HuH-7 (cell line): ENCODE results near the gene GNAI2.
"Not testable (repeated sequence)": the region's sequence is repeated elsewhere in the genome, so short reads cannot be mapped to it uniquely, and the experiment has no call there.

Experiments used
- DNase-seq: peaks from one replicate; pipeline ENCODE4 v3.0.0; 2011; ENCODE audit warnings: low spot score

GNAI2 gene

DNA sequence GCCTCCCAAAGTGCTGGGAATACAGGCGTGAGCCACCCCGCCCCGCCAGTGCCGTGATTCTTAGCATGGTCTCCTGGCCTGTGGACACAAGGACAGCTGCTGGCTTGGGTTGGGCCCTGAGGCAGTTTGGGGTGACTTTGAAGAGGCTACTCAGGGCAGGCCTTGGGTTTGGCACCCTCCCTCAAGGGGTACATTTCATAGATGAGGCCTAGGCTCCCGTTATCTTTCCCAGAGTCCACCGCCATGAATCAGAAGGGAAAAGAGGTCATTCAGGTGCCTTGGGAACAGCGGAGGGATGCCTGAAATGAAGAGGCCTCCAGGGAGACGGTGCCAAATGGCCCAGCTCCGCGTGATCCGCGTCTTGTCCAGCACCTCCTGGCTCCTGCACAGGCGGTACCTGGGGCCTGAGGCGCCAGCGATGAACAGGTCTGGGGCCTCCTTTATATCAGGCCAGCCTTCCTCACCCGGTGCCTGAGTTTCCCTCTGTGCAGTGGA is 9.3 kb downstream of the GNAI2 start:
- no peak for DNase-seq

DNA sequence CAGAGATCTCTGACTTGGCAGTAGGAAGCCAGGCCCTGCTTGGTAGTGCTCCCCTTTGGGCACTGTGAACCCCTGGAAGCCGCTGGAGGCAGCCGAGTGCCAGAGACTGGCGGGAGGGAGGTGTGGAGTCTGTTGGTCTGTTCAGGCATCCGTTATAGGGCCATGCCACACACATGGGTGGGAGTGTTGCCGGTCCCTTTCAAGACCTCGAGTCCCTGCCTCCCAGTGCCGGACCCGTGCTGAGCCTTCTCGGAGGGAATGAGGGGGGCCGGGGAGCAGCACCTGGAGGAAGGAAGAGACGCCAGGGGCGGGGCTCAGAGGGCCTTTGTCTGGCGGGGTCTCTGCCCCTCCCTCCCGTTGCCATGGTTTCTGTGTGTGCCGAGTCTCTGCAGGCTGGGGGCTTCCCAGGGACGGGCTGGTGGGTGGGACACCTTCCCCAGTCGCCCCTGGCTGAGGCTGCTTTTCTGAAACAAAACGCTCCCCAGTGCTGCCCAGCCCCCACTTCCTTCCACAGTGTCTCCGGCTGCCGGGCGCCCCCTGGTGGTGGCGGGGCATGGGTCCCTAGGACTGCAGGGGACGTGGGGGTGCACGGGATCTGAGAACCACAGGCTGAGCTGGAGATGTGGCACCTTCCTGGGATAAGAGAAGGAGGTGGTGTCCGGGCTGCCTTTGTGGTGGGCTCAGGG is 10.0 kb downstream of the GNAI2 start:
- peak; percentile 88 for DNase-seq

DNA sequence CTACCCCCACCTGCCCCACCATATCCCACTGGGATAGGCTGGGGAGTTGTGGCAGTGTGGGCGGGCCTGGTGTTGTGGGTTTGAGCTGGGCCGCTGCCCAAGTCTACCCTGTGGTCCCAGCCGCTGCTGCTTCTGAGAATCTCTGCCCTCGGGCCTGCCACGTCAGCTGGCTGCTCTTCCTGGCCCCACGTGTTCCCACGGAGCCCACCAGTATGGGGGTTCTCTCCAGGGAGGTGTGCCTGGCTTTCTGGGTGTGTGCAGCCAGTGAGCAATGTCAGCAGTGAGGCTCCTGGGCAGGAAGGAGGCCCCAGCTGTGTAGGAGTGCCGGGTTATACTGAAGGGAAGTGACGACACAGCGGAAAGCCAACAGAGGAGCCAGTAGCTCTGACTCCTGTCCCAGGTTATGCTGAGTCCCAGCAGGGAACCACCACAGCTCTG is 10.5 kb downstream of the GNAI2 start:
- DNase-seq = no peak

DNA sequence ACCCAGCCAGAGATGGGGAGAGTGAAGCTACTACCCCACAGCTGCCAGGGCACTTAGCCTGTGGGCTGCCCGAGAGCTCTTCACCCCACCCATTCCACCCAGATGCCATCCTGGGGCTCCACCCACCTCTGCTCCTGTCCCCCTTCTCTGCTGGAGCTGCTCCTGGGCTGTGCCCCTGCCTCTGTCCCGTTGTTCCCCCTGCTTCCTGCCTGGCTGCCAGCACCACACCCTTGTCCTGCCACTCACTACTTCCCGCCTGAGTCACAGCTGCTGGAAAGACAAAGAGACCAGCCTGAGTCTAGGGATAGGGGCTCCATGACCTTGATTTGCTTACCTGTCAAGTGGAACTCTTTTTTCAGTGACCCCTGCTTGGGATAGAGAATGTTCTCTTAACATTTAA is 12.4 kb downstream of the GNAI2 start:
- DNase-seq = no peak

DNA sequence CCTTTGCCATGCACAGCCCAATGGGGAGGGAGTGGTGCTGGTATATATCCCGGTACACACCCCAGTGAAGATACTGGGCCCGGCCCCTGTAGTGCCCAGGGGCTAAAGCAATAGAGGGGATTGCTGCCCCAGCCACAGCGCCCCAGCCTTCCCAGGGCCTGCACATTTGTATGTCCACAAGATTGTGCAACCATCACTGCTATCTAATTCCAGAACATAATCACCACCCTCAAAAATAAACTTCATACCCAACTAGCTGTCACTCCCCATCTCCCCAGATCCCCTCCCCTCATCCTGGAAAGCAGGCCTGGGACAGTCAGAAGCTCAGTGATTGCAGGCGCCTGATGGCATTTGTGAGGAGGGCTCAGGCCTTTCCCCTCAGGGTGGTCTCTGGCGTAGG is 13.5 kb downstream of the GNAI2 start:
- DNase-seq = no peak

DNA sequence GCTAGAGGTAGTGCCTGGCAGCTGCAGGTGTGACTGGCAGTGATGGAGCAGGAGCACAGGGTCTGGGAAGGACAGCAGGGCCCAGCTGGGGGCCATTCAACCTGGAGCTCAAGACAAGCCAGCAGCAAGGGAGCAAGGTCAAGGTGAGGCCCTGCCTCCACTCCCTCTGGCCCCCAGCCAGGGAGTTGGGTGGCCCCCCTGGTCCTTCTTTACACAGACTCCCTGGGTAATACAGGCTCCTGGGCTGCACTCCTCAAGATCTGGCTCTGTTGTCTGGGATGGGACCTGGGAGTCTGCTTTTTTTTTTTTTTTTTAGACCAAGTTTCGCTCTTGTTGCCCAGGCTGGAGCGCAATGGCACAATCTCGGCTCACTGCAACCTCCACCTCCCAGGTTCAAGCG is 14.5 kb downstream of the GNAI2 start:
- DNase-seq = no peak

DNA sequence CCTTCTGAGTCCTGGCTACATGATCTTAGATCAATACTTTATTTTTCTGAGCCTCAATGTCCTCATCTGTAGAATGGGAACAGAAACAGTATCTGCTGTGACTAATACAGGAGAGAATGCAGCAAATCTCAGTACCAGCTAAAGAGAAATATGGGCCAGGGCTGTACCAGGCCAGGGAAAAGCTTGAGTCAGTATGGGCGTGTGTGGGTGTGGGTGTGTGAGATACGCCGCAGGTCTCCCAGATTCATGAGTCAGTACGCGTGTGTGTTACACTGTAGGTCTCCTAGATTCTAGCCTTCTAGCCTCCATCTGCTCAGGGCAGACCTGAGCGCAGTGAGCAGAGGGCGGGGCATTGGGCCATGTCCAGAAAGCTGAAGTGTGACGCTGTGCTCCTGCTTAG is 15.2 kb downstream of the GNAI2 start:
- DNase-seq = no peak

DNA sequence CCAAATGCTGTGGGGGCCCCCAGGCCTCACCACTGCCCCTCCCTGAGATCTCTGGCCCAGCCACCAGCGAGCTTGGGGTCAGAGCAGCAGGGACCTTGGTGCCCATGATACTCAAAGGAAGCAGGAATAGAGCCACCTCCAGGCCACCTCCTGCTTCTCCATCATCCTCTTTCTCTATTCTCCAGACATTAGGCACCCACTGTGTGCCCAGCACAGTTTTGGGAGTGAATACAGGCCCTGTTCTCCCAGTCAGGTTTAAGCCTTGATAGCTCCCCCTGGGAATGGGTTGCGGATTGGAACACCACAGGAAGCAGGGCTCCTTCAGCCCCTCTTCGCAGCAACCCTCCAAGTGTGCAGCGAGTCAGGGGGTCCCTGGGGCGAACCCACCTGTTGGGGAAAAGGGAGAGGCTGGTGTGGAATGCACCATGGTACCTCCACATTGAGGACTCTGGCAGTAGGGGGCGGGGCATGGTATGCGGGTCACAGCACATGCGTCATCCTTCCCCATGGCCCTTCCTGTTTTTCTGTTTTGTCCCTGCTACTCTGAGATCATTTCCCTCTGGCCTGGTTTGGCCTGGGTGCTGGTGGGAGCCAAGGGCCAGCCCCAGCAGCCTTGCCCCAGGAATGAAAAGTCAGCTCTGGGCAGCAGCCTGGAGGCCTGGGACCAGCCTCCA is 18.7 kb downstream of the GNAI2 start:
- no peak for DNase-seq

DNA sequence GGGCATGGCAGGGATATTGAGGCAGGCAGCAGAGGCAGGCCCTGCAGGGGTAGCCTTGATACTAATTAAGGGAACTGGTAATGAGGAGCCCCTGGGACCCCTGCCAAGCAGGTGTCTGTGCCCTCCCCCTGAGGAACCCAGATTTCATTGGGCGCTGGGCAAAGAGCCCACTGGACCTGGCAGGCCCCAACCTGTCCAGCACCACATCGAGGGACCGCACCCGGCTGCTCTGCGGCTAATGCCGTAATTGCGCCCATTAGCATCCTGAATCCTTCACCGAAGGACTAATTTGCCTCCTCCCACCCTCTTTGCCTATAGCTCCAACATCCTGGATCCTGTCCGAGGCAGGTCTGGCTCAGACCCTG is 19.2 kb downstream of the GNAI2 start:
- DNase-seq = no peak

DNA sequence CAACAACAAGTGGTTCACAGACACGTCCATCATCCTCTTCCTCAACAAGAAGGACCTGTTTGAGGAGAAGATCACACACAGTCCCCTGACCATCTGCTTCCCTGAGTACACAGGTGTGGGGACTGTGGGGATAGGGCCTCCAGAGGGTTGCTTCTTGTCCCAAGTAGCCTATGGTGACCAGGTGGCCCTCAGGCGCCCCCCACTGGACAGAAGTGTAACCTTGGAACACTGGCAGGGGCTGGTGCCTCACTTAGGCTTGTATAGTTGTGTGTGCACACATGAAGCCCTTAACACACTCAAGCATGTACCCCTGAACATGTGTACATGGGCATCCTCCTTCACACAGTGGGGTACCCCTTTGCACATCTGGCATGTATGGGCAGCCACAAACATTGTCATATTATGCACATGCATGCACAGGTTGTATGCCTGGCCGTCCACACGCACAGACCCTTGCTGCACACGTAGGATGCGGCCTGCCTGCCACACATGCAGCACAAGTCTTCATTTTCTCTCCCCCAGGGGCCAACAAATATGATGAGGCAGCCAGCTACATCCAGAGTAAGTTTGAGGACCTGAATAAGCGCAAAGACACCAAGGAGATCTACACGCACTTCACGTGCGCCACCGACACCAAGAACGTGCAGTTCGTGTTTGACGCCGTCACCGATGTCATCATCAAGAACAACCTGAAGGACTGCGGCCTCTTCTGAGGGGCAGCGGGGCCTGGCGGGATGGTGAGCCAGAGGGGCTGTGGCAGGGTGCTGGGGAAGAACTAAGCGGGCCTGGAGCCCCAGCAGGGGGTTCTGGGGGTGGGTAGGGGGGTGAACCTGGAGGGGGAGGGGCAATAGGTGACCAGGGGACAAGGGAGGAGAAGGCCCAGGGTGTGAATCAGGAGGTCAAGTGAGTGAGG is 21.2 kb downstream of the GNAI2 start:
- DNase-seq = peak; percentile 74

DNA sequence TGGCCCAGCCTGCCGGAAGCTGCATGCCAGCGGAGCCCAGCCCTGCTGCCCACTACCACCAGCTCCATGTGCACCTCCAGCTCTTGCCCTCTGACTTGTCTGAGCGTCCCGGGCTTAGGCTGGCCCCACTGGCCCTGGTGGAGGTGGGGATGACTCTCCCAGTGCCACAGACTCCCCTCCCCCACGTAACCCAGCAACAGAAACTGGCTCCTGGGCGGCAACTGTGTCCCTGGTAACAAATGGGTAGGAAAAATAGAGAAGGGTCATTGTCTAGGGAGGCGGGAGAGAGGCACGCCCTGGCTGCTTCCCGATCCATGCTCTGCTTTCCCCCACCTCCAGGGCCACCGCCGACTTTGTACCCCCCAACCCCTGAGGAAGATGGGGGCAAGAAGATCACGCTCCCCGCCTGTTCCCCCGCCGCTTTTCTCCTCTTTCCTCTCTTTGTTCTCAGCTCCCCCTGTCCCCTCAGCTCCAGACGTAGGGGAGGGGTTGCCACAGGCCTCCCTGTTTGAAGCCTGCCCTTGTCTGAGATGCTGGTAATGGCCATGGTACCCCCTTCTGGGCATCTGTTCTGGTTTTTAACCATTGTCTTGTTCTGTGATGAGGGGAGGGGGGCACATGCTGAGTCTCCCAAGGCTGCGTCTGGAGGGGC is 22.2 kb downstream of the GNAI2 start:
- no peak for DNase-seq

DNA sequence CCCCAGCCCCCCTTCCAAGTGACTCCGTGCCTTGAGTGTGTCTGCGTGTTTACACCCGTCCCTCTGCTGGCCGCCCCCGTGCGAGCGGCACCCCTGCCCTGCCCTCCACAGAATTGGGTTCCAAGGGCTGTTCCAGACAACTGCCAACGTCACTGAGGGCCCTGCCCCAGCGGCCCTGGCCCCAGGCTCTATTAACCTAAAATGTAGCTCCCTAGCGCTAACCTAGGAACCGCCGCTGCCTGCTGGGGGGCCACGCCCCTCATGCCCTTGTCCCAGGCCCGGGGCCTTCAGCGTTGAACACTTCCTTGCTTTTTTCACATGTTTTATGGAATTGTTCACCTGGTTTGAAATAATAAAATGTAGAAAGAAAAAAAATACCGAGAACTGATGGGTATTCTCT is 23.0 kb downstream of the GNAI2 start:
- DNase-seq = no peak

DNA sequence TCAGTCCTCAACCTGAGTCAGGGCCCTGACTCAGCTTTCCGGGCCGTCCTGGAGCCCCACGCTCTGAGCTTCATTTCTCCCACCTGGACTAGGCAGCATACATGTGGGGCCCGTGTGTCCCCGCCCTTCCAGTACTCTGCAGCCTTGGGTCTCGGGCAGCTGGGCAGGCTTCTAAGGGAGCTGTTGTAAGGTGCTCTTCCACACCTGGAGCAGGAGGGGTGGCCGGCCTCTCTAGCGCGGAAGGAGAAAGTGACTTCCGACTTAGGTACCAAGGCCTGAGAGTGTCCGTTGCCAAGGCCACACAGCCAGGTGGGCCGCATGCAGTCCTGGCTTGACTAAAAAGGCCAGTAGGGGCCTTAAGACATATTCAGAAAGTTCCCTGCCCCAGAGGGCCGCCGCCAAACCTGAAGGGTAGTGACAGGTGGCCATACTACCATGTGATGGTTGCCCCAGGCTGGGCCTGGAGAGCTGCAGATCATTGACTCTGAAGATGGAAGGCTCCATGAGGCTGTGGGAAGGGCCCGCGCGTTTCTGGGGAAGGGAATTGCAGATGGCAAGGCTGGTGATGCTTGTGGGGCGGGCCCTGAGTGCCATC is 23.5 kb downstream of the GNAI2 start:
- DNase-seq = no peak

DNA sequence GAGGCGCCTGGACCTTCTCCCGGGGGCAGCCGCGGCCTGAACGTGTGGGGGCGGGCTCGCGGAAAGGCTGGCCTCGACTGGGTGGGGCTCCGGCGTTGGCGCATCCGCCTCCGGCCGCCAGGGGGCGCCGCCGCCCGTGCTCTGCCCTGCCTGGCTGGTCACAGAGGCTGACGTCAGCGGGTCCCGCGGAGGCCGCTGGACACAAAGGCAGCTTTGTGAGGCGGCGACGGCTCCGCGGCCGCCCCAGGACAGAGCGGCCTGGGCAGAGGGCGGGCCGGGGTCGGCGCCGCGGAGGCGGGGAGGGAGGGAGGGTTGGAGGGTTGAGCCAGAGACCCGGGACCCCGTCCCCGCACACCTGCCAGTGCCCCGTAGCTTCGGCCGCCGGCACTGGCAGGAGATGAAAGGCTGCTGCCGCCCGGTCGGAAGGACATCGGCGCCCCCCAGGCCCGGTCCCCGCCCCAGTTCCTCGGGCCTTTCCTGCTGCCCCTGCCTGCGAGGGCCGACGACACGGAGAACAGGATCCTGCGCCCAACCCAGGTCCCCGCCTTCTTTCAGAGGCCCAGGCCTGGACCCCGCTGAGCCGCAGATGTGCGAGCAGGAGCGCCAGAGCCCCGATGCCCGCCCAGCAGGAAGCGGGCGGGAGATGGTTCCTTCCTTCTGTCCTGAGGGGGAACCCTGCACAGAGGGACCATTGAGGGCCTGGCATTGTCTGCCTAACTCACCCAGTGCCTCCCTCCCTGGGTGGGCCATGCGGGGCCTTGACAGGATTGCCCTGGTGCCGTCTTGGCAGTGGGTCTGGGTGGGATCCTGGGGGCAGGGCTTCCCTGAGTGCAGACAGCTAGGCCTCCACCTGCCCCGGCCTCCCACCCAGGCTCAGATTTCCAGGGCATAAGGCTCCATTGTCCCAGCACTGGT is 24.3 kb downstream of the GNAI2 start:
- DNase-seq = peak; percentile 94

DNA sequence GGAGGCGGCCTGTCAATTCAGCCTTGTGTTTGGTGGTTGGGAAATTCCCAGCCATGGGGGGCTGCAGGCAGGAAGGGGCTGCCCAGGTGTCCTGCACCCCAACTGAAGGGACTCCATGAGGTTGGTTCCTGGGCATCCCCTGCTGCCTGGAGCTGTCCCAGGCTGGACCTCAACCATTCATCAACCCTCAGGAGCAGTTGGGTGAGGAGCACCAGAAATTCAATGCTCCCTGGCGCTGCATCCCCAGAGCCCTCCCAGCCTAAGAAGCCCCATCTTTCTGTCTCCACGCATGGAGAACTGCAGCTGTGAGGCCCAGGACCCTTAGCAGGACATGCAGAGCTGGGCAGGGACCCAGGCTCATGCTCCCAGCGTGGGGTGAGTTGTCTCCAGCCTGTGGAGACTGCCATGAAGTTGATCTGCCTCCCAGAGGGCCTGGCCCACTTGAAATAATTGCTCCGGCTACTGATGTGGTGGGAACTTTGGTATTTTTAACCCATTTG is 25.0 kb downstream of the GNAI2 start:
- DNase-seq = no peak

DNA sequence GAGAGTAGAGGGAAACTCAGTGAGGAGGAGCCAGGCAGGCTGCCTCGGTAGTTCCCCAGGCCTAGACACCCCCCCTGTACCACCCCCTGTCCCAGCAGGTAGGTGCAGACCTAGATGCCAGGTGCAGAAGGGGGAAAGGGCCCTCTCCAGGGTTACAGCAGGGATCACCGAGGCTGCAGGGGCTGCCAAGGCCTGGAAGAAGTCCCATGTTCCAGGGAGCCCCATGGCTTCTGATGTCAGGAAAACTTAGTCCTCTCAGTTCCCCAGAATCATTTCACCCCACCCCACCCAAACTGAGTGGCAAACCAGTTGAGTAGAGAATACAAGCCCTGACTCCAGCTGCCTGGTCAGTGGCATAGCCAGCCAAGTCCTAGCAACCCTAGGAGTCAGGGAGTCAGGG is 25.5 kb downstream of the GNAI2 start:
- DNase-seq = no peak

DNA sequence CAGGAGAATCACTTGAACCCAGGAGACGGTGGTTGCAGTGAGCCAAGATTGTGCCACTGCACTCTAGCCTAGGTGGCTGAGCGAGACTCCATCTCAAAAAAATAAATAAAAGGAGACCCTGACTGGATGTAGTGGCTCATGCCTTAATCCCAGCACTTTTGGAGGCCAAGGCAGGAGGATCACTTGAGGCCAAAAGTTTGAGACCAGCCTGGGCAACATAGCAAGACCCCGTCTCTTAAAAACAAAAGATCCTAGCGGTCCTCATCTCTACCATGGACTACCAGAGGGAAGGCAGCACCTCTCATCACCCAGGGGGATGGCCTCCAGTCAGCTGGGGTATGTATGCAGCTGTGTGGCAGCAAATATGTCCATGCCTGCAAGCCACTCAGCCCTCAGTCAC is 26.2 kb downstream of the GNAI2 start:
- DNase-seq = not testable (repeated sequence)

DNA sequence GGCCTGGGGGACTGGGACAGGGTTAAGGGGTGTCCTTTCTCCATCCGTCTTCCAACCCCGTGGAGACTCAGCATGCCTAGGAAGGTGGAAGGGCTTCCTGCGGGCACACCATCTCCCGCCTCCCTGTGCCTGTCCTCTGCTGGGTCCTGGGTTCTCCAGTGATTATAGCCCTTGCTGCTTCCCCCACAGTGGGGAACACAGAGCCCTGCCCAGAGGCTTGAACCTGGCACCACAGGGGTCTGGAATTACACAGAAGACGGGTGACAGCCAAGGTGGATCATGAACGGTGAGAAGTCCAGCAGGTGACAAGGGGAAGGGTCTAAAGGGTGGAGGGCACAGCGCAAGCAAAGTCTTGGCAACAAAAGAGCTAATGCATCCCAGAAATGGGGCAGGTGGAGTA is 26.8 kb downstream of the GNAI2 start:
- no peak for DNase-seq

DNA sequence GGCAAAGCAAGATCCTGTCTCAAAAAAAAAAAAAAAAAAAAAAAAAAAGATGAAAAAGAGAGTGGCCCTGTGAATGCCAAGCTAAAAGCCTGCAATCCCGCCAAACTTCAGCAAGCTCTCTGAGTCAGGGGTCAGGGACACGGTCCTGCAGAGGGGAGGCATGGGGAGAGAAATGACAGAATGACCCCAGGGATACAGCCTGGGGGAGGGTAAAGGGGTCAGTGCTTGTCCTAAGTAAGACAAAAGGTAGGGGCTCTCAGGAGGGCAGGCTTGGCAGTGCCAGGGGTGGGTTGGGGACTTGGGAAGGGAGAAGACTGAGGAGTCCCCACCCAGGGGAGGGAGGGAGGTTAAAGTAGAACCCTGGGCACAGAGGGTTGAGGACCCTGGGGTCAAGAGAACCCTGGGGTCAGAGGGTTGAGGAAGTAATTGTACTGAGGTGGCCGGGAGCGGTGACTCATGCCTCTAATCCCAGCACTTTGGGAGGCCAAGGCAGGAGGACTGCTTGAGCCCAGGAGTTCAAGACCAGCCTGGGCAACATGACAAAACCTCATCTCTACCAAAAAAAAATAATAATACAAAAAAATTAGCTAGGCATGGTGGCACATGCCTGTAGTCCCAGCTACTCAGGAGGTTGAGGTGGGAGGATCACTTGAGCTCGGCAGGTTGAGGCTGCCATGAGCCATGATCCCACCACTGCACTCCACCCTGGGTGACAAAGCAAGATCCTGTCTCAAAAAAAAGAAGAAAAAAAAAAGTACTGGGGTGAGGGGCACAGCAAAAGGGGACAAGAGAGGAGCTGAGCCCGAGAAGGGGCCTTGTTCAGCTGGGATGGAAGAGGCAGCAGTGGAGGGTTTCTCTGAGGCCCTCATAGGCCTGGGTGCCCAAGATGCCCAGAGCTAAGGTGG is 27.7 kb downstream of the GNAI2 start:
- no peak for DNase-seq
